Measurements from ENCODE around the gene GIMAP2. TPM values are rescaled to one million over a fixed set of nuclear protein-coding genes. Genes with fewer than 3 reads are reported as not detected.
A peak's percentile ranks its signal among the peaks of the same experiment; 100 is the strongest.

Gene GIMAP2
- total RNA-seq, 2 experiments from 2014 or later: 40.7 to 41.2 TPM

- H3K9me3 Mint-ChIP-seq: peaks cover 8% of the 10 kb centered on the region
- H3K27ac Mint-ChIP-seq: peak overlapping the region; percentile 96
- H3K36me3 Mint-ChIP-seq: peaks cover 36% of the 10 kb centered on the region
- H3K4me3 Mint-ChIP-seq: no peak overlapping the region
- H3K27me3 Mint-ChIP-seq: no peaks in the 10 kb centered on the region
- H3K4me1 Mint-ChIP-seq: peaks cover 69% of the 10 kb centered on the region
- DNase-seq: no peak
Observed at GRCh38 chr7:150734254-150734653, 48.7 kb downstream of the GIMAP2 start.

- Mint-ChIP-seq H3K4me1 (peaks cover 67% of the 10 kb centered on the region), H3K9me3 (peaks cover 15% of the 10 kb centered on the region), H3K27ac (peak overlapping the region; percentile 96), H3K4me3 (peak overlapping the region; percentile 5), H3K36me3 (peaks cover 40% of the 10 kb centered on the region), H3K27me3 (no peaks in the 10 kb centered on the region)
- DNase-seq: no peak
Observed at GRCh38 chr7:150735596-150736358, 50.3 kb downstream of the GIMAP2 start.

GRCh38 chr7:150736864-150737263 is 51.4 kb downstream of the GIMAP2 start:
- Mint-ChIP-seq H3K9me3 (peaks cover 15% of the 10 kb centered on the region), H3K4me1 (peaks cover 71% of the 10 kb centered on the region), H3K36me3 (peaks cover 48% of the 10 kb centered on the region), H3K27ac (peak overlapping the region; percentile 96), H3K27me3 (no peaks in the 10 kb centered on the region), H3K4me3 (peak overlapping the region; percentile 87)
- DNase-seq: no peak

- peak within 1 kb of the TSS; percentile 96 for H3K27ac Mint-ChIP-seq
- H3K9me3 Mint-ChIP-seq: peaks cover 15% of the 10 kb centered on the region
- peak within 1 kb of the TSS; percentile 87 for H3K4me3 Mint-ChIP-seq
- H3K4me1 Mint-ChIP-seq: peaks cover 71% of the 10 kb centered on the region
- no peaks in the 10 kb centered on the region for H3K27me3 Mint-ChIP-seq
- DNase-seq: peak; percentile 61
- peaks cover 51% of the 10 kb centered on the region for H3K36me3 Mint-ChIP-seq
Observed at GRCh38 chr7:150737265-150738055, 52.0 kb downstream of the GIMAP2 start, which contains the start of gene GIMAP5. GIMAP5 (plus strand) TSS chr7:150737418; CDS start chr7:150740885, 3,467 bp downstream.

GRCh38 chr7:150738092-150738491 is 52.6 kb downstream of the GIMAP2 start:
- DNase-seq: no peak
- Mint-ChIP-seq H3K36me3 (peaks cover 57% of the 10 kb centered on the region), H3K4me3 (peak overlapping the region; percentile 87)

GRCh38 chr7:150738591-150739001 is 53.1 kb downstream of the GIMAP2 start:
- H3K27me3 Mint-ChIP-seq: no peaks in the 10 kb centered on the region
- peaks cover 71% of the 10 kb centered on the region for H3K4me1 Mint-ChIP-seq
- peaks cover 15% of the 10 kb centered on the region for H3K9me3 Mint-ChIP-seq
- H3K36me3 Mint-ChIP-seq: peaks cover 62% of the 10 kb centered on the region
- peak overlapping the region; percentile 87 for H3K4me3 Mint-ChIP-seq
- peak overlapping the region; percentile 96 for H3K27ac Mint-ChIP-seq
- no peak for DNase-seq

More at GRCh38 chr7:150738092-150738491, 52.6 kb downstream of the GIMAP2 start:
- Mint-ChIP-seq H3K27me3 (no peaks in the 10 kb centered on the region), H3K9me3 (peaks cover 15% of the 10 kb centered on the region), H3K4me1 (peaks cover 71% of the 10 kb centered on the region), H3K27ac (peak overlapping the region; percentile 96)

GRCh38 chr7:150739033-150739432 is 53.5 kb downstream of the GIMAP2 start:
- peak overlapping the region; percentile 87 for H3K4me3 Mint-ChIP-seq
- DNase-seq: no peak
- H3K4me1 Mint-ChIP-seq: peaks cover 69% of the 10 kb centered on the region
- H3K27ac Mint-ChIP-seq: peak overlapping the region; percentile 96
- peaks cover 63% of the 10 kb centered on the region for H3K36me3 Mint-ChIP-seq
- no peaks in the 10 kb centered on the region for H3K27me3 Mint-ChIP-seq
- peaks cover 13% of the 10 kb centered on the region for H3K9me3 Mint-ChIP-seq

- no peak for DNase-seq
- peaks cover 69% of the 10 kb centered on the region for H3K4me1 Mint-ChIP-seq
- no peaks in the 10 kb centered on the region for H3K27me3 Mint-ChIP-seq
- peak overlapping the region; percentile 87 for H3K27ac Mint-ChIP-seq
- H3K4me3 Mint-ChIP-seq: peak overlapping the region; percentile 84
- peaks cover 7% of the 10 kb centered on the region for H3K9me3 Mint-ChIP-seq
- H3K36me3 Mint-ChIP-seq: peaks cover 71% of the 10 kb centered on the region
Observed at GRCh38 chr7:150740053-150740452, 54.5 kb downstream of the GIMAP2 start.

GRCh38 chr7:150742286-150742968 is 56.9 kb downstream of the GIMAP2 start:
- Mint-ChIP-seq H3K36me3 (peaks cover 89% of the 10 kb centered on the region), H3K27me3 (no peaks in the 10 kb centered on the region), H3K4me3 (peak overlapping the region; percentile 84), H3K27ac (peak overlapping the region; percentile 87), H3K4me1 (peaks cover 72% of the 10 kb centered on the region), H3K9me3 (peaks cover 7% of the 10 kb centered on the region)
- DNase-seq: no peak

Other genes starting within 250 kb of the GIMAP2 start
- gene GIMAP8, start 235.1 kb upstream of the GIMAP2 start, total RNA-seq: 10 to 100 TPM; 11.1 to 11.9 TPM
- 10 to 100 TPM; 36.1 to 37.9 TPM for gene GIMAP7, start 170.8 kb upstream of the GIMAP2 start, total RNA-seq
- 10 to 100 TPM; 72.0 to 72.7 TPM for gene GIMAP4, start 118.3 kb upstream of the GIMAP2 start, total RNA-seq
- 10 to 100 TPM; 34.2 to 34.8 TPM for gene GIMAP6, start 53.3 kb upstream of the GIMAP2 start, total RNA-seq
- 1 to 10 TPM; 6.1 to 6.2 TPM for gene GIMAP1, start 30.9 kb downstream of the GIMAP2 start, total RNA-seq
- 10 to 100 TPM; 47.1 to 48.2 TPM for gene GIMAP5, start 51.7 kb downstream of the GIMAP2 start, total RNA-seq
- gene TMEM176B, start 114.7 kb downstream of the GIMAP2 start, total RNA-seq: not detected
- gene TMEM176A, start 115.1 kb downstream of the GIMAP2 start, total RNA-seq: not detected
- gene AOC1, start 166.8 kb downstream of the GIMAP2 start, total RNA-seq: not detected

Measured in activated naive CD8-positive, alpha-beta T cell treated with anti-CD3 and anti-CD28 coated beads for 36 hours (primary cell).